ENCODE data around the gene TMC7. TPM values are rescaled to one million over a fixed set of nuclear protein-coding genes. Genes with fewer than 3 reads are reported as not detected.
"Not testable (repeated sequence)": the region's sequence is repeated elsewhere in the genome, so short reads cannot be mapped to it uniquely, and the experiment has no call there.

The TMC7 gene
- total RNA-seq, 6 experiments from 2014 or later: 0.16 to 0.37 (median 0.27) TPM

- H3K4me3 ChIP-seq: no peak overlapping the region
- DNase-seq (no peak), ATAC-seq (no peak)
- no peaks in the 10 kb centered on the region for H3K27me3 ChIP-seq
- intact Hi-C loops (cut with DNase I): no loop called here
- H3K4me1 ChIP-seq: peaks cover 0 to 4% (median 2%) of the 10 kb centered on the region in 4 donors
- H3K27ac ChIP-seq: no peak overlapping the region
- H3K9me3 ChIP-seq: no peaks in the 10 kb centered on the region
- no peaks in the 10 kb centered on the region for H3K36me3 ChIP-seq
- TF ChIP-seq CTCF (IDR thresholded peaks at IDR 0.05) (no peak), POLR2A (IDR thresholded peaks at IDR 0.05) (no peak)
- WGBS (ENCODE audit: insufficient coverage, low coverage, low lambda C conversion rate, missing lambda C conversion rate): 100% methylated on average over 4 of the region's 9 CpGs
Measured at GRCh38 chr16:18948372-18949020, 35.2 kb upstream of the TMC7 start.

GRCh38 chr16:18950469-18951185 is 33.1 kb upstream of the TMC7 start:
- DNase-seq: no peak
- WGBS (ENCODE audit: insufficient coverage, low coverage, low lambda C conversion rate, missing lambda C conversion rate): 90% methylated on average over 9 of the region's 11 CpGs
- H3K4me1 ChIP-seq: peaks cover 0 to 4% (median 2%) of the 10 kb centered on the region in 4 donors
- H3K36me3 ChIP-seq: no peaks in the 10 kb centered on the region
- H3K27ac ChIP-seq: no peak overlapping the region
- H3K4me3 ChIP-seq: no peak overlapping the region
- TF ChIP-seq CTCF (IDR thresholded peaks at IDR 0.05): no peak
- no peak for TF ChIP-seq POLR2A (IDR thresholded peaks at IDR 0.05)
- H3K27me3 ChIP-seq: no peaks in the 10 kb centered on the region
- intact Hi-C loops (cut with DNase I): no loop called here
- H3K9me3 ChIP-seq: no peaks in the 10 kb centered on the region
- ATAC-seq: no peak

GRCh38 chr16:18953547-18953946 is 30.2 kb upstream of the TMC7 start:
- Histone ChIP-seq H3K27me3 (no peaks in the 10 kb centered on the region), H3K4me3 (no peak overlapping the region), H3K27ac (no peak overlapping the region), H3K4me1 (no peaks in the 10 kb centered on the region), H3K9me3 (no peaks in the 10 kb centered on the region), H3K36me3 (no peaks in the 10 kb centered on the region)
- ATAC-seq (no peak), DNase-seq (no peak)
- TF ChIP-seq CTCF (IDR thresholded peaks at IDR 0.05): no peak
- intact Hi-C loops (cut with DNase I): no loop called here

GRCh38 chr16:18955874-18956580 is 27.7 kb upstream of the TMC7 start:
- H3K27ac ChIP-seq; intact Hi-C loops (cut with DNase I); H3K4me1 ChIP-seq; H3K4me3 ChIP-seq; DNase-seq; H3K9me3 ChIP-seq; H3K36me3 ChIP-seq; H3K27me3 ChIP-seq: not testable (repeated sequence)
- WGBS (ENCODE audit: insufficient coverage, low coverage, low lambda C conversion rate, missing lambda C conversion rate): 32% methylated on average over 13 of the region's 21 CpGs
- ATAC-seq: peak in 1 of 4 donors; percentile 62

GRCh38 chr16:18956658-18957241 is 27.0 kb upstream of the TMC7 start:
- H3K4me3 ChIP-seq; H3K27ac ChIP-seq; DNase-seq; intact Hi-C loops (cut with DNase I); H3K27me3 ChIP-seq; ATAC-seq; H3K9me3 ChIP-seq; H3K36me3 ChIP-seq; H3K4me1 ChIP-seq: not testable (repeated sequence)
- WGBS (ENCODE audit: insufficient coverage, low coverage, low lambda C conversion rate, missing lambda C conversion rate): 71% methylated on average over 5 of the region's 6 CpGs

Measured in right lobe of liver (tissue), 6 donors.